Peyer's patch (tissue), 4 donors: Measurements from ENCODE around the gene CA10. TPM values are rescaled to one million over a fixed set of nuclear protein-coding genes. Genes with fewer than 3 reads are reported as not detected.

Experiments
- DNase-seq, 3 donors: peaks; one replicate each; pipeline ENCODE4 v3.0.0-alpha.2; 2017 to 2019
- H3K27ac ChIP-seq, 4 donors: fragments of 200-600 bp; sonication (generic); one replicate each; pipeline ENCODE4 v1.5.1; 2016 to 2019
- H3K27me3 ChIP-seq, 2 donors: fragments of 200-600 bp; sonication (generic); one replicate each; pipeline ENCODE4 v1.5.1; 2019
- H3K36me3 ChIP-seq, 3 donors: fragments of 200-600 bp; sonication (generic); one replicate each; pipeline ENCODE4 v1.5.1; 2016 to 2019
- H3K4me1 ChIP-seq, 4 donors: fragments of 200-600 bp; sonication (generic); one replicate each; pipeline ENCODE4 v1.5.1; 2016 to 2019
- H3K4me3 ChIP-seq, 4 donors: fragments of 200-600 bp; sonication (generic); 1 replicate in 3 of 4; 2 replicates in 1 of 4; pipeline ENCODE4 v1.5.1; 2016 to 2019; ENCODE audit warnings: mild to moderate bottlenecking in 1 of 4
- H3K9me3 ChIP-seq, 4 donors: fragments of 200-600 bp; sonication (generic); one replicate each; pipeline ENCODE4 v1.5.1; 2016 to 2019; ENCODE audit warnings: mild to moderate bottlenecking in 1 of 4
- CTCF ChIP-seq, 6 experiments: fragments of 450-650 bp in 4 of 6; fragments of 200-600 bp in 2 of 6; sonication (generic) in 1 of 6; IDR thresholded peaks; one replicate each; pipeline ENCODE4 v1.5.1; 2017 to 2019; ENCODE audit warnings: antibody characterized with exemption in 6 of 6, mild to moderate bottlenecking in 3 of 6, moderate library complexity in 1 of 6
- POLR2A ChIP-seq, 2 donors: fragments of 450-650 bp; IDR thresholded peaks; one replicate each; pipeline ENCODE4 v1.5.1; 2017; ENCODE audit warnings: antibody characterized with exemption in 2 of 2, mild to moderate bottlenecking in 2 of 2, moderate library complexity in 2 of 2
- total RNA-seq, 4 donors: library from RNA; depleted of rRNA; stranded (reverse); fragments of >200 nt; gene quantifications; one replicate each; pipeline ENCODE4 v1.1.0, GENCODE V29; 2016

CA10 gene
- total RNA-seq, 4 donors from 2014 or later = 1.4 to 1.7 TPM; not detected in 2

GRCh38 chr17:51687887-51688286, 470.6 kb downstream of the CA10 start:
- Histone ChIP-seq H3K4me1 (no peaks in the 10 kb centered on the region), H3K27me3 (no peaks in the 10 kb centered on the region), H3K4me3 (no peak overlapping the region), H3K36me3 (no peaks in the 10 kb centered on the region), H3K27ac (no peak overlapping the region), H3K9me3 (no peaks in the 10 kb centered on the region)
- no peak for TF ChIP-seq POLR2A (IDR thresholded peaks at IDR 0.05)
- DNase-seq = no peak

- Histone ChIP-seq H3K27ac (no peak overlapping the region), H3K4me1 (no peaks in the 10 kb centered on the region), H3K36me3 (no peaks in the 10 kb centered on the region), H3K4me3 (no peak overlapping the region), H3K27me3 (no peaks in the 10 kb centered on the region), H3K9me3 (no peaks in the 10 kb centered on the region)
- DNase-seq = no peak
- TF ChIP-seq POLR2A (IDR thresholded peaks at IDR 0.05) (no peak), CTCF (IDR thresholded peaks at IDR 0.05) (no peak)
Observed at GRCh38 chr17:51685287-51685909, 473.1 kb downstream of the CA10 start.

- Histone ChIP-seq H3K27me3 (no peaks in the 10 kb centered on the region), H3K27ac (no peak overlapping the region), H3K36me3 (no peaks in the 10 kb centered on the region), H3K9me3 (no peaks in the 10 kb centered on the region), H3K4me1 (no peaks in the 10 kb centered on the region), H3K4me3 (no peak overlapping the region)
- no peak for DNase-seq
- TF ChIP-seq CTCF (IDR thresholded peaks at IDR 0.05) = no peak
- TF ChIP-seq POLR2A (IDR thresholded peaks at IDR 0.05) = no peak
Observed at GRCh38 chr17:51684214-51684613, 474.3 kb downstream of the CA10 start.

- no peaks in the 10 kb centered on the region for H3K36me3 ChIP-seq
- DNase-seq = no peak
- TF ChIP-seq CTCF (IDR thresholded peaks at IDR 0.05) (no peak), POLR2A (IDR thresholded peaks at IDR 0.05) (no peak)
- no peaks in the 10 kb centered on the region for H3K27me3 ChIP-seq
- no peaks in the 10 kb centered on the region for H3K4me1 ChIP-seq
- H3K4me3 ChIP-seq = no peak overlapping the region
- no peak overlapping the region for H3K27ac ChIP-seq
- H3K9me3 ChIP-seq = no peaks in the 10 kb centered on the region
Observed at GRCh38 chr17:51683291-51683690, 475.2 kb downstream of the CA10 start.

GRCh38 chr17:51682115-51682514, 476.4 kb downstream of the CA10 start:
- Histone ChIP-seq H3K9me3 (no peaks in the 10 kb centered on the region), H3K4me3 (no peak overlapping the region), H3K36me3 (no peaks in the 10 kb centered on the region), H3K4me1 (no peaks in the 10 kb centered on the region), H3K27me3 (no peaks in the 10 kb centered on the region), H3K27ac (no peak overlapping the region)
- DNase-seq = no peak
- TF ChIP-seq POLR2A (IDR thresholded peaks at IDR 0.05) (no peak), CTCF (IDR thresholded peaks at IDR 0.05) (no peak)

GRCh38 chr17:51677875-51678274, 480.6 kb downstream of the CA10 start:
- no peaks in the 10 kb centered on the region for H3K4me1 ChIP-seq
- no peak overlapping the region for H3K27ac ChIP-seq
- DNase-seq = no peak
- H3K36me3 ChIP-seq = no peaks in the 10 kb centered on the region
- H3K4me3 ChIP-seq = no peak overlapping the region
- no peaks in the 10 kb centered on the region for H3K27me3 ChIP-seq
- TF ChIP-seq CTCF (IDR thresholded peaks at IDR 0.05) (no peak), POLR2A (IDR thresholded peaks at IDR 0.05) (no peak)
- H3K9me3 ChIP-seq = no peaks in the 10 kb centered on the region
